CD8-positive, alpha-beta memory T cell (primary cell): Measurements from ENCODE around the gene PPTC7. TPM values are rescaled to one million over a fixed set of nuclear protein-coding genes. Genes with fewer than 3 reads are reported as not detected.

Experiments
- CTCF ChIA-PET: fragments of 350-600 bp; sonication (Branson Sonifier 250); formaldehyde crosslinking; loops from one replicate; lab custom pipeline; 2021; ENCODE audit warnings: antibody characterized with exemption; lab: Charles Lee
- POLR2A ChIA-PET: fragments of 350-600 bp; sonication (Branson Sonifier 250); formaldehyde crosslinking; loops from one replicate; lab custom pipeline; 2021; ENCODE audit warnings: antibody characterized with exemption; lab: Charles Lee
- DNase-seq, 5 donors: peaks; one replicate each; pipeline versions ENCODE4 v3.0.0 to v3.0.0-alpha.2; 2020 to 2022; ENCODE audit warnings: mixed read lengths in 1 of 5
- H3K27ac ChIP-seq: one replicate; pipeline ENCODE4 v1.7.0; 2013; ENCODE audit warnings: low read depth, mild to moderate bottlenecking, low read length, moderate library complexity
- H3K27me3 ChIP-seq: 2 replicates; pipeline ENCODE4 v1.7.0; 2013; ENCODE audit warnings: low read length, mild to moderate bottlenecking; ENCODE audit not compliant: insufficient read depth, poor library complexity, severe bottlenecking
- H3K36me3 ChIP-seq: 2 replicates; pipeline ENCODE4 v1.7.0; 2013; ENCODE audit warnings: mild to moderate bottlenecking, low read length, moderate library complexity; ENCODE audit not compliant: insufficient read depth
- H3K4me1 ChIP-seq: 2 replicates; pipeline ENCODE4 v1.7.0; 2013; ENCODE audit warnings: mild to moderate bottlenecking, low read length, moderate library complexity; ENCODE audit not compliant: insufficient read depth
- H3K4me3 ChIP-seq: 2 replicates; pipeline ENCODE4 v1.7.0; 2013; ENCODE audit warnings: mild to moderate bottlenecking, low read length
- H3K9me3 ChIP-seq: 2 replicates; pipeline ENCODE4 v1.7.0; 2013; ENCODE audit warnings: mild to moderate bottlenecking, low read length
- H3K27ac Mint-ChIP-seq, 8 donors: one replicate each; pipeline ENCODE4 v1.8.0; 2020 to 2021; ENCODE audit warnings: mixed read lengths in 8 of 8, mild to moderate bottlenecking in 6 of 8, inconsistent platforms in 3 of 8, moderate library complexity in 3 of 8
- H3K27me3 Mint-ChIP-seq, 2 donors: one replicate each; pipeline ENCODE4 v1.8.0; 2020 to 2021; ENCODE audit warnings: mixed read lengths in 2 of 2, mild to moderate bottlenecking in 1 of 2, moderate library complexity in 1 of 2
- H3K36me3 Mint-ChIP-seq, 3 donors: one replicate each; pipeline ENCODE4 v1.8.0; 2020 to 2021; ENCODE audit warnings: mixed read lengths in 3 of 3, inconsistent platforms in 1 of 3, mild to moderate bottlenecking in 1 of 3
- H3K4me1 Mint-ChIP-seq, 3 donors: one replicate each; pipeline ENCODE4 v1.8.0; 2020 to 2021; ENCODE audit warnings: mixed read lengths in 3 of 3, inconsistent platforms in 1 of 3, mild to moderate bottlenecking in 1 of 3
- H3K4me3 Mint-ChIP-seq, 7 donors: one replicate each; pipeline ENCODE4 v1.8.0; 2020 to 2021; ENCODE audit warnings: mixed read lengths in 7 of 7, mild to moderate bottlenecking in 6 of 7, moderate library complexity in 4 of 7, inconsistent platforms in 2 of 7
- H3K9me3 Mint-ChIP-seq, 5 donors: one replicate each; pipeline ENCODE4 v1.8.0; 2020 to 2022; ENCODE audit warnings: mixed read lengths in 5 of 5, mild to moderate bottlenecking in 3 of 5, moderate library complexity in 2 of 5, inconsistent platforms in 1 of 5
- polyA plus RNA-seq: library from polyadenylated mRNA; unstranded; fragments of 300-500 nt; fragmentation: Illumina TruSeq; gene quantifications from one replicate; pipeline ENCODE4 v1.2.3, GENCODE V29; 2021
- total RNA-seq, 2 experiments: library from RNA; stranded (reverse); gene quantifications; one replicate each; pipeline ENCODE4 v1.2.3, GENCODE V29; 2021

Gene PPTC7
- total and polyA plus RNA-seq, 3 experiments from 2014 or later = 11.7 to 52.0 (median 52.0) TPM

GRCh38 chr12:110501399-110501751 lies 81.7 kb downstream of the PPTC7 start:
- CTCF ChIA-PET = interaction anchor here (1.8 to 5.5 kb wide), 3 partner anchors 33 to 100 kb away, joined by 8 to 27 read pairs (median 20); partner anchors contain the start of genes ARPC3, FAM216A and GPN3
- Mint-ChIP-seq H3K4me3 (peak overlapping the region; percentile 97 to 99 (median 97)), H3K27ac (peak overlapping the region; percentile 96 to 98 (median 97))

GRCh38 chr12:110498984-110499706 lies 84.0 kb downstream of the PPTC7 start:
- H3K36me3 ChIP-seq = peaks cover 7% of the 10 kb centered on the region
- H3K4me1 Mint-ChIP-seq = peaks cover 37 to 56% (median 51%) of the 10 kb centered on the region in 3 donors
- no peaks in the 10 kb centered on the region for H3K9me3 Mint-ChIP-seq
- peak overlapping the region in 6 of 8 donors; percentile 3 to 93 (median 41) for H3K27ac Mint-ChIP-seq
- H3K27ac ChIP-seq = no peak overlapping the region
- no peaks in the 10 kb centered on the region for H3K27me3 ChIP-seq
- no peak for DNase-seq
- H3K9me3 ChIP-seq = no peaks in the 10 kb centered on the region
- peaks cover 29% of the 10 kb centered on the region for H3K4me1 ChIP-seq
- ChIA-PET CTCF (interaction anchor here (3.5 to 5.5 kb wide), 2 partner anchors 30 to 49 kb away, joined by 20 to 27 read pairs; partner anchors contain the start of genes ARPC3, FAM216A and GPN3), POLR2A (interaction anchor here (0.7 to 4.3 kb wide), 2 partner anchors 30 to 31 kb away, joined by 3 to 39 read pairs; partner anchors contain the start of genes FAM216A and GPN3)
- peak overlapping the region; percentile 13 to 70 (median 53) for H3K4me3 Mint-ChIP-seq
- H3K27me3 Mint-ChIP-seq = peaks cover 0 to 3% of the 10 kb centered on the region in 2 donors
- H3K36me3 Mint-ChIP-seq = peaks cover 0 to 42% (median 1%) of the 10 kb centered on the region in 3 donors
- H3K4me3 ChIP-seq = no peak overlapping the region

More at GRCh38 chr12:110501399-110501751, 81.7 kb downstream of the PPTC7 start:
- Histone ChIP-seq H3K36me3 (no peaks in the 10 kb centered on the region), H3K4me1 (peaks cover 29% of the 10 kb centered on the region), H3K4me3 (peak overlapping the region; percentile 92), H3K9me3 (no peaks in the 10 kb centered on the region), H3K27ac (peak overlapping the region; percentile 86), H3K27me3 (no peaks in the 10 kb centered on the region)
- Mint-ChIP-seq H3K4me1 (peaks cover 36 to 50% (median 45%) of the 10 kb centered on the region in 3 donors), H3K9me3 (no peaks in the 10 kb centered on the region), H3K27me3 (peaks cover 0 to 3% of the 10 kb centered on the region in 2 donors), H3K36me3 (peaks cover 0 to 24% (median 0%) of the 10 kb centered on the region in 3 donors)
- POLR2A ChIA-PET = interaction anchor here (1.0 to 4.3 kb wide), 3 partner anchors 32 to 242 kb away, joined by 4 to 39 read pairs (median 4); partner anchors contain the start of genes ARPC3, FAM216A, GPN3 and PPP1CC
- DNase-seq = peak in 1 of 5 donors; percentile 19

Other genes starting within 250 kb of the PPTC7 start
- 10 to 100 TPM; 66.7 to 67.1 TPM for gene ANAPC7, start 179.6 kb downstream of the PPTC7 start, total RNA-seq
- 26.9 TPM for gene ANAPC7, start 179.6 kb downstream of the PPTC7 start, polyA plus RNA-seq
- gene ARPC3, start 133.0 kb downstream of the PPTC7 start, total RNA-seq = 100 to 1,000 TPM; 266 to 293 TPM
- 800 TPM for gene ARPC3, start 133.0 kb downstream of the PPTC7 start, polyA plus RNA-seq
- 10 to 100 TPM; 59.4 TPM for gene GPN3, start 115.1 kb downstream of the PPTC7 start, total RNA-seq
- 33.9 TPM for gene GPN3, start 115.1 kb downstream of the PPTC7 start, polyA plus RNA-seq
- 10 to 100 TPM; 43.2 to 44.0 TPM for gene FAM216A, start 114.5 kb downstream of the PPTC7 start, total RNA-seq
- gene FAM216A, start 114.5 kb downstream of the PPTC7 start, polyA plus RNA-seq = 9.8 TPM
- gene VPS29, start 81.2 kb downstream of the PPTC7 start, total RNA-seq = 10 to 100 TPM; 86.4 to 88.3 TPM
- 150 TPM for gene VPS29, start 81.2 kb downstream of the PPTC7 start, polyA plus RNA-seq
- 1 to 10 TPM in 1 of 2 experiments, under 1 TPM in 1; 0.74 to 1.9 TPM for gene RAD9B, start 81.0 kb downstream of the PPTC7 start, total RNA-seq
- gene RAD9B, start 81.0 kb downstream of the PPTC7 start, polyA plus RNA-seq = 0.52 TPM
- gene TCTN1, start 30.8 kb upstream of the PPTC7 start, total RNA-seq = 10 to 100 TPM in 1 of 2 experiments, 1 to 10 TPM in 1; 9.8 to 11.1 TPM
- gene TCTN1, start 30.8 kb upstream of the PPTC7 start, polyA plus RNA-seq = 4.6 TPM
- gene HVCN1, start 105.8 kb upstream of the PPTC7 start, total RNA-seq = 10 to 100 TPM; 18.5 to 20.2 TPM
- gene HVCN1, start 105.8 kb upstream of the PPTC7 start, polyA plus RNA-seq = 17.6 TPM
- gene PPP1CC, start 159.6 kb upstream of the PPTC7 start, total RNA-seq = 100 to 1,000 TPM; 242 to 249 TPM
- 130 TPM for gene PPP1CC, start 159.6 kb upstream of the PPTC7 start, polyA plus RNA-seq